HepG2 (cell line): ENCODE results near the gene PIM3. TPM values are rescaled to one million over a fixed set of nuclear protein-coding genes. Genes with fewer than 3 reads are reported as not detected.
A peak's percentile ranks its signal among the peaks of the same experiment; 100 is the strongest.

Experiments
- CHCHD3 ChIP-seq: sonication (generic); formaldehyde crosslinking; IDR thresholded peaks from 2 replicates; pipeline ENCODE4 v1.8.0; 2022; ENCODE audit warnings: mild to moderate bottlenecking, missing genetic modification reagents, moderate library complexity
- DNMT3B ChIP-seq: conservative IDR thresholded peaks from 2 replicates; pipeline ENCODE4 v1.6.1; 2016; ENCODE audit warnings: missing biosample characterization, control low read depth
- HNF4A ChIP-seq: sonication (generic); formaldehyde crosslinking; IDR thresholded peaks from 2 replicates; pipeline ENCODE4 v1.4.0; 2020; ENCODE audit warnings: missing genetic modification reagents
- HNF4G ChIP-seq, 2 experiments: sonication (generic) in 1 of 2; formaldehyde crosslinking in 1 of 2; IDR thresholded peaks; 2 replicates each; pipeline versions ENCODE4 v1.4.0 to v1.6.1; 2011 to 2020; ENCODE audit warnings: borderline replicate concordance in 2 of 2, low read depth in 2 of 2, mild to moderate bottlenecking in 2 of 2, low read length in 1 of 2, missing genetic modification reagents in 1 of 2, moderate library complexity in 1 of 2
- HOXD1 ChIP-seq: sonication (generic); formaldehyde crosslinking; IDR thresholded peaks from 2 replicates; pipeline ENCODE4 v1.5.0; 2020; ENCODE audit warnings: missing genetic modification reagents
- KAT7 ChIP-seq: IDR thresholded peaks from 2 replicates; pipeline ENCODE4 v1.6.1; 2018; ENCODE audit warnings: borderline replicate concordance, missing compliant biosample characterization
- MEIS2 ChIP-seq: sonication (generic); formaldehyde crosslinking; IDR thresholded peaks from 2 replicates; pipeline ENCODE4 v1.9.0; 2021; ENCODE audit warnings: mild to moderate bottlenecking, missing genetic modification reagents
- NCOA2 ChIP-seq: sonication (generic); formaldehyde crosslinking; IDR thresholded peaks from 2 replicates; pipeline ENCODE4 v1.8.0; 2022; ENCODE audit warnings: inconsistent platforms
- NONO ChIP-seq, 2 experiments: fragments of 450-650 bp in 1 of 2; sonication (generic) in 1 of 2; formaldehyde crosslinking in 1 of 2; IDR thresholded peaks in 1 of 2; conservative IDR thresholded peaks in 1 of 2; 2 replicates each; pipeline versions ENCODE4 v1.6.1 to v1.8.0; 2017 to 2022; ENCODE audit warnings: mild to moderate bottlenecking in 1 of 2, missing genetic modification reagents in 1 of 2, moderate library complexity in 1 of 2
- PPARG ChIP-seq: conservative IDR thresholded peaks from 2 replicates; pipeline ENCODE4 v1.6.1; 2016; ENCODE audit warnings: missing biosample characterization, missing genetic modification reagents
- RBFOX2 ChIP-seq: fragments of 200-400 bp; formaldehyde crosslinking; IDR thresholded peaks from 2 replicates; pipeline ENCODE4 v1.6.1; 2017; ENCODE audit warnings: low read depth, mild to moderate bottlenecking, low read length
- SALL2 ChIP-seq: sonication (generic); formaldehyde crosslinking; IDR thresholded peaks from 2 replicates; pipeline ENCODE4 v1.8.1; 2023; ENCODE audit warnings: mild to moderate bottlenecking, missing genetic modification reagents, inconsistent platforms
- TEAD2 ChIP-seq: sonication (generic); formaldehyde crosslinking; IDR thresholded peaks from 2 replicates; pipeline ENCODE4 v1.9.0; 2021; ENCODE audit warnings: missing genetic modification reagents
- ZNF33A ChIP-seq: sonication (generic); formaldehyde crosslinking; IDR thresholded peaks from 2 replicates; pipeline ENCODE4 v1.5.1; 2020; ENCODE audit warnings: missing genetic modification reagents, mild to moderate bottlenecking, moderate library complexity, borderline replicate concordance
- ZNF556 ChIP-seq: sonication (generic); formaldehyde crosslinking; IDR thresholded peaks from 2 replicates; pipeline ENCODE4 v1.4.0; 2020; ENCODE audit warnings: mild to moderate bottlenecking, missing genetic modification reagents, borderline replicate concordance
- ZNF766 ChIP-seq: sonication (generic); formaldehyde crosslinking; IDR thresholded peaks from 2 replicates; pipeline ENCODE4 v1.5.0; 2020; ENCODE audit warnings: missing genetic modification reagents, borderline replicate concordance
- ZSCAN9 ChIP-seq: IDR thresholded peaks from 2 replicates; pipeline ENCODE4 v1.6.1; 2016; ENCODE audit warnings: borderline replicate concordance
- polyA plus RNA-seq, 8 experiments: library from polyadenylated mRNA; depleted of rRNA in 3 of 8; stranded (reverse) in 7 of 8; unstranded in 1 of 8; fragments of >200 nt; fragmentation: Illumina TruSeq in 4 of 8; extraction: Trizol in 4 of 8; gene quantifications; 2 replicates each; pipeline versions ENCODE4 v1.2.1 to v1.2.3, GENCODE V29; 2011 to 2016; ENCODE audit warnings: low read depth in 4 of 8, missing spikeins in 1 of 8, mixed read lengths in 1 of 8; ENCODE audit not compliant: insufficient read depth in 1 of 8
- total RNA-seq, 5 experiments: library from RNA; depleted of rRNA; stranded (reverse); fragments of >200 nt; fragmentation: Illumina TruSeq; extraction: Trizol; gene quantifications; 2 replicates each; pipeline ENCODE4 v1.2.3, GENCODE V29; 2016; ENCODE audit warnings: low read depth in 1 of 5
- TF ChIP-seq, protein P1 (sequence below): fragments of 450-650 bp; IDR thresholded peaks from 2 replicates; pipeline ENCODE4 v1.6.1; 2017; ENCODE audit warnings: mild to moderate bottlenecking
- TF ChIP-seq, protein P2 (sequence below): sonication (generic); formaldehyde crosslinking; IDR thresholded peaks from 2 replicates; pipeline ENCODE4 v1.5.0; 2020; ENCODE audit warnings: missing genetic modification reagents, mild to moderate bottlenecking, borderline replicate concordance
- TF ChIP-seq, protein P3 (sequence below): sonication (generic); formaldehyde crosslinking; IDR thresholded peaks from 2 replicates; pipeline ENCODE4 v1.5.1; 2020; ENCODE audit warnings: mild to moderate bottlenecking, missing genetic modification reagents, moderate library complexity

Gene PIM3
- total and polyA plus RNA-seq, 2 of the 13 experiments (the other 11 are each of a cell fraction or from before 2014, with no cell fraction given) = 21.6 to 31.2 TPM

DNA sequence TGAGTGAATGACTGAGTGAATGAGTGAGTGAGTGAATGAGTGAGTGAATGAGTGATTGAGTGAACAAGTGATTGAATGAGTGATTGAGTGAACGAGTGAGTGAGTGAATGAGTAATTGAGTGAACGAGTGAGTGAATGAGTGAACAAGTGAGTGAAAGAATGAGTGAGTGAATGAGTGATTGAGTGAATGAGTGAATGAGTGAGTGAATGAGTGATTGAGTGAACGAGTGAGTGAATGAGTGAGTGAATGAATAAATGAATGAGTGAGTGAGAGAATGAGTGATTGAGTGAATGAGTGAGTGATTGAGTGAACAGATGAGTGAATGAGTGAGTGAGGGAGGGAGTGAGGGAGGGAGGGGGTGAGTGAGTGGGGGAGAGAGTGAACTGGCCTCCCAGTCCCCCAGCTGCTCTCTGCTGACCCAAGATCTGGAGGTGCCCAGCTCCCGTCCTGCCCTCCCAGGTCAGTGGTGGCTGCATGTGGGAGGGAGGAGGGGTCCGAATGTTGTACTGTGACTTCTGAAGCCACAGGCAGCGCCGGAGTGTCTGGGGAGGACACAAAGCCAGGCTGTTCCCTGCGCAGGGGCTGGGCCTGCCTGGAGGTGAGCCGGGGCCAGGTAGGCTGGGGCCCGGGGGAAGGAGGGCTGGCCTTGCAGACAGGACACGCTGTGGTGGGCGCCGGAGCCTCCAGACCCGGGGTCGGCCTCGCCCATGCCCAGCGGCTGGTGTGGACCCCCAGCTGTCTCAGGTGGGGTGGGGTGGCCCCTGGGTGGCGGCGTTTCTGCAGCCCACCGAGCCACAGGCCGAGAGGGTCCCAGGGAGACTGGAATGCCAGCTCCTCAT is 17.8 kb upstream of the PIM3 start (continued):
- TF ChIP-seq, protein P1, sequence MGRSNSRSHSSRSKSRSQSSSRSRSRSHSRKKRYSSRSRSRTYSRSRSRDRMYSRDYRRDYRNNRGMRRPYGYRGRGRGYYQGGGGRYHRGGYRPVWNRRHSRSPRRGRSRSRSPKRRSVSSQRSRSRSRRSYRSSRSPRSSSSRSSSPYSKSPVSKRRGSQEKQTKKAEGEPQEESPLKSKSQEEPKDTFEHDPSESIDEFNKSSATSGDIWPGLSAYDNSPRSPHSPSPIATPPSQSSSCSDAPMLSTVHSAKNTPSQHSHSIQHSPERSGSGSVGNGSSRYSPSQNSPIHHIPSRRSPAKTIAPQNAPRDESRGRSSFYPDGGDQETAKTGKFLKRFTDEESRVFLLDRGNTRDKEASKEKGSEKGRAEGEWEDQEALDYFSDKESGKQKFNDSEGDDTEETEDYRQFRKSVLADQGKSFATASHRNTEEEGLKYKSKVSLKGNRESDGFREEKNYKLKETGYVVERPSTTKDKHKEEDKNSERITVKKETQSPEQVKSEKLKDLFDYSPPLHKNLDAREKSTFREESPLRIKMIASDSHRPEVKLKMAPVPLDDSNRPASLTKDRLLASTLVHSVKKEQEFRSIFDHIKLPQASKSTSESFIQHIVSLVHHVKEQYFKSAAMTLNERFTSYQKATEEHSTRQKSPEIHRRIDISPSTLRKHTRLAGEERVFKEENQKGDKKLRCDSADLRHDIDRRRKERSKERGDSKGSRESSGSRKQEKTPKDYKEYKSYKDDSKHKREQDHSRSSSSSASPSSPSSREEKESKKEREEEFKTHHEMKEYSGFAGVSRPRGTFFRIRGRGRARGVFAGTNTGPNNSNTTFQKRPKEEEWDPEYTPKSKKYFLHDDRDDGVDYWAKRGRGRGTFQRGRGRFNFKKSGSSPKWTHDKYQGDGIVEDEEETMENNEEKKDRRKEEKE = no peak
- no peak for TF ChIP-seq TEAD2 (CRISPR knock-in tag)
- TF ChIP-seq HOXD1 (CRISPR knock-in tag) = no peak
- TF ChIP-seq ZNF33A (CRISPR knock-in tag) = no peak
- no peak for TF ChIP-seq MEIS2 (CRISPR knock-in tag)
- TF ChIP-seq, protein P2, sequence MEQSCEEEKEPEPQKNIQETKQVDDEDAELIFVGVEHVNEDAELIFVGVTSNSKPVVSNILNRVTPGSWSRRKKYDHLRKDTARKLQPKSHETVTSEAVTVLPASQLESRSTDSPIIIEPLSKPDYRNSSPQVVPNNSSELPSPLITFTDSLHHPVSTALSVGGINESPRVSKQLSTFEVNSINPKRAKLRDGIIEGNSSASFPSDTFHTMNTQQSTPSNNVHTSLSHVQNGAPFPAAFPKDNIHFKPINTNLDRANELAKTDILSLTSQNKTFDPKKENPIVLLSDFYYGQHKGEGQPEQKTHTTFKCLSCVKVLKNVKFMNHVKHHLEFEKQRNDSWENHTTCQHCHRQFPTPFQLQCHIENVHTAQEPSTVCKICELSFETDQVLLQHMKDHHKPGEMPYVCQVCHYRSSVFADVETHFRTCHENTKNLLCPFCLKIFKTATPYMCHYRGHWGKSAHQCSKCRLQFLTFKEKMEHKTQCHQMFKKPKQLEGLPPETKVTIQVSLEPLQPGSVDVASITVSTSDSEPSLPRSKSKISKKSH = no peak
- TF ChIP-seq RBFOX2 = peak; percentile 82
- peak; percentile 60; the same call in 1 of the 2 replicates for TF ChIP-seq ZNF556 (CRISPR knock-in tag)
- TF ChIP-seq NONO (IDR thresholded peaks at IDR 0.05) = peak; percentile 70; the same call in 1 of the 2 replicates
- TF ChIP-seq NONO (CRISPR knock-in tag; conservative IDR thresholded peaks at IDR 0.05) = peak; percentile 59
- TF ChIP-seq KAT7 (CRISPR knock-in tag) = 0 out of 2 replicates have a peak, but pooled peaks have one; percentile 59
- TF ChIP-seq DNMT3B (CRISPR knock-in tag) = no peak
- no peak for TF ChIP-seq ZNF766 (CRISPR knock-in tag)
- TF ChIP-seq SALL2 (CRISPR knock-in tag) = no peak
- TF ChIP-seq NCOA2 (CRISPR knock-in tag) = peak; percentile 71
- no peak for TF ChIP-seq PPARG
- peak; percentile 44; the same call in 1 of the 2 replicates for TF ChIP-seq HNF4A (CRISPR knock-in tag)
- TF ChIP-seq HNF4G (IDR thresholded peaks at IDR 0.05; ENCODE audit: borderline replicate concordance, low read depth, low read length) = no peak
- TF ChIP-seq HNF4G (CRISPR knock-in tag; IDR thresholded peaks at IDR 0.05; ENCODE audit: borderline replicate concordance, low read depth) = no peak
- no peak for TF ChIP-seq CHCHD3
- peak; percentile 73; the same call in 1 of the 2 replicates for TF ChIP-seq ZSCAN9 (CRISPR knock-in tag)
- TF ChIP-seq, protein P3, sequence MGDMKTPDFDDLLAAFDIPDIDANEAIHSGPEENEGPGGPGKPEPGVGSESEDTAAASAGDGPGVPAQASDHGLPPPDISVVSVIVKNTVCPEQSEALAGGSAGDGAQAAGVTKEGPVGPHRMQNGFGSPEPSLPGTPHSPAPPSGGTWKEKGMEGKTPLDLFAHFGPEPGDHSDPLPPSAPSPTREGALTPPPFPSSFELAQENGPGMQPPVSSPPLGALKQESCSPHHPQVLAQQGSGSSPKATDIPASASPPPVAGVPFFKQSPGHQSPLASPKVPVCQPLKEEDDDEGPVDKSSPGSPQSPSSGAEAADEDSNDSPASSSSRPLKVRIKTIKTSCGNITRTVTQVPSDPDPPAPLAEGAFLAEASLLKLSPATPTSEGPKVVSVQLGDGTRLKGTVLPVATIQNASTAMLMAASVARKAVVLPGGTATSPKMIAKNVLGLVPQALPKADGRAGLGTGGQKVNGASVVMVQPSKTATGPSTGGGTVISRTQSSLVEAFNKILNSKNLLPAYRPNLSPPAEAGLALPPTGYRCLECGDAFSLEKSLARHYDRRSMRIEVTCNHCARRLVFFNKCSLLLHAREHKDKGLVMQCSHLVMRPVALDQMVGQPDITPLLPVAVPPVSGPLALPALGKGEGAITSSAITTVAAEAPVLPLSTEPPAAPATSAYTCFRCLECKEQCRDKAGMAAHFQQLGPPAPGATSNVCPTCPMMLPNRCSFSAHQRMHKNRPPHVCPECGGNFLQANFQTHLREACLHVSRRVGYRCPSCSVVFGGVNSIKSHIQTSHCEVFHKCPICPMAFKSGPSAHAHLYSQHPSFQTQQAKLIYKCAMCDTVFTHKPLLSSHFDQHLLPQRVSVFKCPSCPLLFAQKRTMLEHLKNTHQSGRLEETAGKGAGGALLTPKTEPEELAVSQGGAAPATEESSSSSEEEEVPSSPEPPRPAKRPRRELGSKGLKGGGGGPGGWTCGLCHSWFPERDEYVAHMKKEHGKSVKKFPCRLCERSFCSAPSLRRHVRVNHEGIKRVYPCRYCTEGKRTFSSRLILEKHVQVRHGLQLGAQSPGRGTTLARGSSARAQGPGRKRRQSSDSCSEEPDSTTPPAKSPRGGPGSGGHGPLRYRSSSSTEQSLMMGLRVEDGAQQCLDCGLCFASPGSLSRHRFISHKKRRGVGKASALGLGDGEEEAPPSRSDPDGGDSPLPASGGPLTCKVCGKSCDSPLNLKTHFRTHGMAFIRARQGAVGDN (CRISPR knock-in tag) = peak; percentile 80
